ENCODE data around the gene RPS3.
A peak's percentile ranks its signal among the peaks of the same experiment; 100 is the strongest.

- 0 out of 2 replicates have a peak, but pooled peaks have one; percentile 25 for TF ChIP-seq CTCF (conservative IDR thresholded peaks at IDR 0.05; ENCODE audit: low read depth, low read length)
- TF ChIP-seq EZH2 (IDR thresholded peaks at IDR 0.05; ENCODE audit: borderline replicate concordance, low read depth, low read length, poor library complexity, severe bottlenecking) = no peak
These were observed 23.1 kb upstream of the RPS3 start for GRCh38 chr11:75376175-75376574.
